T-helper 1 cell treated with Interleukin-12 subunit alpha and Interleukin-12 subunit beta and Interleukin-4 antibody, amounts not matched to agents 30 μg/mL and 1 μg/mL, for 36 hours (primary cell): ENCODE measurements around the gene TIE1.

ENCODE experiments used
- H3K27ac Mint-ChIP-seq: one replicate; pipeline ENCODE4 v1.8.0; 2021; ENCODE audit warnings: mild to moderate bottlenecking, mixed read lengths
- H3K27me3 Mint-ChIP-seq: one replicate; pipeline ENCODE4 v1.8.0; 2021; ENCODE audit warnings: low read depth, mixed read lengths
- H3K36me3 Mint-ChIP-seq: one replicate; pipeline ENCODE4 v1.8.0; 2021; ENCODE audit warnings: low read depth, mixed read lengths
- H3K4me1 Mint-ChIP-seq: one replicate; pipeline ENCODE4 v1.8.0; 2021; ENCODE audit warnings: low read depth, mixed read lengths
- H3K4me3 Mint-ChIP-seq: one replicate; pipeline ENCODE4 v1.8.0; 2021; ENCODE audit warnings: mild to moderate bottlenecking, moderate library complexity, mixed read lengths
- H3K9me3 Mint-ChIP-seq: one replicate; pipeline ENCODE4 v1.8.0; 2021; ENCODE audit warnings: mixed read lengths

The TIE1 gene

GRCh38 chr1:43270421-43271095 lies 30.2 kb upstream of the TIE1 start:
- Mint-ChIP-seq H3K9me3 (peaks cover 6% of the 10 kb centered on the region), H3K4me1 (peaks cover 23% of the 10 kb centered on the region), H3K36me3 (peaks cover 4% of the 10 kb centered on the region), H3K27ac (no peak overlapping the region), H3K27me3 (peaks cover 9% of the 10 kb centered on the region), H3K4me3 (no peak overlapping the region)

- Mint-ChIP-seq H3K27me3 (peaks cover 9% of the 10 kb centered on the region), H3K9me3 (peaks cover 6% of the 10 kb centered on the region), H3K4me3 (no peak overlapping the region), H3K36me3 (peaks cover 4% of the 10 kb centered on the region), H3K4me1 (peaks cover 23% of the 10 kb centered on the region), H3K27ac (peak overlapping the region; percentile 23)
Measured at GRCh38 chr1:43271186-43272118, 29.3 kb upstream of the TIE1 start.

DNA sequence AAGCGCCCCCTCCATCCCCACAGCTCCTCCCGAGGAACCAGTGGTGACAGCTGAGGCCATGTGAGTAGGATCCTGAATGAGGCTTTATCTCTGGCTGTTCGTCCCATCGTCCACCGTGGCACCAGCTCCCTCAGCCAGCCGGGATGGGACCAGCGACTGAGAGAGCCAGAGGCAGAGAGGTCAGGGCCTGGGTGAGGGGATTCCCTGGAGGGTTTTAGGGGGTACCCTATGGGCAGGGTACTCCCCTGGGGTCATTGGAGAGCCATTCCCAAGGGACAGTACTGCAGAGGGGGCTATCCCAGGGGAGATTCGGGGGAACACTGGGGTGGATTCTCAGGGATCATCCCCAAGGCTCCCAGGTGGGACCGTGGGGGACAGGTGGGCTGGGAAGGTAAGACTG lies 28.6 kb upstream of the TIE1 start:
- H3K4me1 Mint-ChIP-seq: peaks cover 23% of the 10 kb centered on the region
- H3K4me3 Mint-ChIP-seq: no peak overlapping the region
- peaks cover 6% of the 10 kb centered on the region for H3K9me3 Mint-ChIP-seq
- peaks cover 4% of the 10 kb centered on the region for H3K36me3 Mint-ChIP-seq
- H3K27me3 Mint-ChIP-seq: peaks cover 6% of the 10 kb centered on the region
- no peak overlapping the region for H3K27ac Mint-ChIP-seq

DNA sequence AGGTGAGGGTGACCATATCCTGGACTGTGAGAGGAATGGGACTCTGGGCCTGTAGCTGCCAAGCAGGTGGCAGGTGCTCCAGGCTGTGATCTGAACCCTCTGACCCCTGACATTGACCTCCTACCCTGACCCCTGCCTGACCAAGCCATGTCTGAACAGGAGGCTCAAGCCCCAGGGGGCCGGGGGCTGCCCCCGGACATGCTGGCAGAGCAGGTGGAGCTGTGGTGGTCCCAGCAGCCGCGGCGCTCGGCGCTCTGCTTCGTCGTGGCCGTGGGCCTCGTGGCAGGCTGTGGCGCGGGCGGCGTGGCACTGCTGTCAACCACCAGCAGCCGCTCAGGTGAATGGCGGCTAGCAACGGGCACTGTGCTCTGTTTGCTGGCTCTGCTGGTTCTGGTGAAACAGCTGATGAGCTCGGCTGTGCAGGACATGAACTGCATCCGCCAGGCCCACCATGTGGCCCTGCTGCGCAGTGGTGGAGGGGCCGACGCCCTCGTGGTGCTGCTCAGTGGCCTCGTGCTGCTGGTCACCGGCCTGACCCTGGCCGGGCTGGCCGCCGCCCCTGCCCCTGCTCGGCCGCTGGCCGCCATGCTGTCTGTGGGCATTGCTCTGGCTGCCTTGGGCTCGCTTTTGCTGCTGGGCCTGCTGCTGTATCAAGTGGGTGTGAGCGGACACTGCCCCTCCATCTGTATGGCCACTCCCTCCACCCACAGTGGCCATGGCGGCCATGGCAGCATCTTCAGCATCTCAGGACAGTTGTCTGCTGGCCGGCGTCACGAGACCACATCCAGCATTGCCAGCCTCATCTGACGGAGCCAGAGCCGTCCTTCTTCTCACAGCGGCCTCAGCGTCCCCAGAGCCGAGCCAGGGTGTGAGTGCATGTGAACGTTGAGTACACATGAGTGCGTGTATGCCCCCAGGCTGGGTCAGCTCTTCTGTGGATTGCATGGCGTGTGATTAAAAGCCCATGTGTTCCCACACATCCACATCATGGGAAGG lies 27.9 kb upstream of the TIE1 start:
- peaks cover 6% of the 10 kb centered on the region for H3K27me3 Mint-ChIP-seq
- peaks cover 6% of the 10 kb centered on the region for H3K9me3 Mint-ChIP-seq
- no peak overlapping the region for H3K4me3 Mint-ChIP-seq
- H3K4me1 Mint-ChIP-seq: peaks cover 23% of the 10 kb centered on the region
- no peak overlapping the region for H3K27ac Mint-ChIP-seq
- peaks cover 4% of the 10 kb centered on the region for H3K36me3 Mint-ChIP-seq

DNA sequence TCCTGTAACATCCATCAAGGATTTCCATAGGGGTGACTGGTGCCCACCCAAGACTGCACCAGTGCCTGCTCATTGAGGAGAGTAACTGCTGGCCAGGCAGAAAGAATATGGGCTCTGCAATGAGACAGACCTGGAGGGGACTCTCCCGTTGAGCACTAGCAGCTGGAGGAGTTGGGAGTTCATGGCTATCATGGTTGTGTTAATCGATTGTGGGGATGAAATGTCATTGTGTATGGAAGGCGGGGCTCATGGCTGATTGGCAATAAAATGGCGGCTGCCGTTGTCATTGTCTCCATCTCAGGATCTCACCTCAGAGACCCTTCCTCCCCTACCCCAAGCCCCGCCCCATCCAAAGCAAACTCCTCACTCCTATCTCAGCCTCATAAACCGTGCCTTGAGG lies 27.1 kb upstream of the TIE1 start:
- Mint-ChIP-seq H3K9me3 (peaks cover 6% of the 10 kb centered on the region), H3K36me3 (peaks cover 4% of the 10 kb centered on the region), H3K27ac (peak overlapping the region; percentile 65), H3K4me3 (no peak overlapping the region), H3K27me3 (peaks cover 6% of the 10 kb centered on the region), H3K4me1 (peaks cover 23% of the 10 kb centered on the region)

- Mint-ChIP-seq H3K27ac (peak overlapping the region; percentile 98), H3K9me3 (peaks cover 6% of the 10 kb centered on the region), H3K4me1 (peaks cover 23% of the 10 kb centered on the region), H3K27me3 (peaks cover 4% of the 10 kb centered on the region), H3K4me3 (peak overlapping the region; percentile 58), H3K36me3 (peaks cover 4% of the 10 kb centered on the region)
Measured at GRCh38 chr1:43274125-43274803, 26.5 kb upstream of the TIE1 start.

GRCh38 chr1:43274804-43275180 lies 26.0 kb upstream of the TIE1 start:
- Mint-ChIP-seq H3K9me3 (peaks cover 6% of the 10 kb centered on the region), H3K27ac (peak overlapping the region; percentile 98), H3K36me3 (peaks cover 4% of the 10 kb centered on the region), H3K4me3 (peak overlapping the region; percentile 58), H3K27me3 (peaks cover under 1% of the 10 kb centered on the region), H3K4me1 (peaks cover 23% of the 10 kb centered on the region)

DNA sequence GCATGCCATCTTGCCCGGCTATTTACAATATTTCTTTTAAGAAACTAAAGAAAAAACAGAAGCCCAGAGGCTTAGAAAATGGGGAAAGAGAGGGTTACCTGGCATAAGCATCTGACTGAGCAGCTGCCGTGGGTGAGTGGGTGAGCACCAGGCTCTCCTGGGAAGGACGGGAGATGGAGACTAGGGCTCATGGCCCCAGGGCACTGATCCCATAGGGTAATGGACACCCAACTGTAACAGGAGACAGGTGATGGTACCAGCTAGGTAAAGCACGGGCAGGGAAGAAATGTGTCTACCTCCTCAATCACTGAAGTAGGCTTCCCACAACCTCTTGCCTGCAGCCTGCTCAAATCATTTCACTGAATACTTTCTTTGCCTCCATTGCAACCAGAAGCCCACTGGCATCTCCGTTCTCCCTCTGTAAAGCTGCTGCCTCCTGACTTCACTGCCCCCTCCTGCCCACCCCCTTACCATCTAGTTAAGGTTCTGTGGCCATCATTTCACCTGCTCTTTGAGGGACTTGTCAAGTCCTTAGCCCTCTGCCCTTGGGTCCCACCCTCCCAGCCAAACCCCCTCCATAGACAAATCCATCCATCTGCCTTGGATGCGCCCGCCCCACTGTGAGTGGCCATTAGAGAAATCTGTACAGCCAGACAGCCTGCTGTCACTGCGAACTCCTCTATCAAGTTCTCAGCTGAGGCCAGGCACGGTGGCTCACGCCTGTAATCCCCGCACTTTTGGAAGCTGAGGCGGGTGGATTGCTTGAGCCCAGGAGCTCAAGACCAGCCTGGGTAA lies 24.8 kb upstream of the TIE1 start:
- Mint-ChIP-seq H3K27me3 (peaks cover 6% of the 10 kb centered on the region), H3K4me1 (peaks cover 22% of the 10 kb centered on the region), H3K4me3 (no peak overlapping the region), H3K36me3 (peaks cover 4% of the 10 kb centered on the region), H3K27ac (peak overlapping the region; percentile 43), H3K9me3 (peaks cover 6% of the 10 kb centered on the region)

DNA sequence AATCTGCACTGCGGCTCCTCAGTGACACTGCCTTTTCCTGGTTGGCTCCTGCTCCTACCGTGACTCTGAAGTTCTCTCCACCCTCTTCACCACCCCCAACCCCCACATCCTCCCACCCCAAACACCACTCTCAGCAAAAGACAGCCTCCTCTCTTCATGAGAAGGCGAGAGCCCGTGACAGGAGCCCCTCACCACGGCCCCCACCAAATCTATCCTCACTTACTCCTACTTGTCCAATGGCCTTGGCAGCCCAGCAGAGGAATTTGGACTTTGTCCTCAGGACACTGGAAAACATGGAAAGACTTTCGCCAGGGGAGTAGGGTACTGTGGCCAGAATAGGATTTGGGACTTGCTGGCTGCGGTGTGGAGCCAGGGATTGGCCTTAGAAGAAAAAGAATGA lies 24.1 kb upstream of the TIE1 start:
- Mint-ChIP-seq H3K36me3 (peaks cover 4% of the 10 kb centered on the region), H3K4me3 (no peak overlapping the region), H3K9me3 (peaks cover 6% of the 10 kb centered on the region), H3K4me1 (peaks cover 16% of the 10 kb centered on the region), H3K27ac (no peak overlapping the region), H3K27me3 (peaks cover 6% of the 10 kb centered on the region)

DNA sequence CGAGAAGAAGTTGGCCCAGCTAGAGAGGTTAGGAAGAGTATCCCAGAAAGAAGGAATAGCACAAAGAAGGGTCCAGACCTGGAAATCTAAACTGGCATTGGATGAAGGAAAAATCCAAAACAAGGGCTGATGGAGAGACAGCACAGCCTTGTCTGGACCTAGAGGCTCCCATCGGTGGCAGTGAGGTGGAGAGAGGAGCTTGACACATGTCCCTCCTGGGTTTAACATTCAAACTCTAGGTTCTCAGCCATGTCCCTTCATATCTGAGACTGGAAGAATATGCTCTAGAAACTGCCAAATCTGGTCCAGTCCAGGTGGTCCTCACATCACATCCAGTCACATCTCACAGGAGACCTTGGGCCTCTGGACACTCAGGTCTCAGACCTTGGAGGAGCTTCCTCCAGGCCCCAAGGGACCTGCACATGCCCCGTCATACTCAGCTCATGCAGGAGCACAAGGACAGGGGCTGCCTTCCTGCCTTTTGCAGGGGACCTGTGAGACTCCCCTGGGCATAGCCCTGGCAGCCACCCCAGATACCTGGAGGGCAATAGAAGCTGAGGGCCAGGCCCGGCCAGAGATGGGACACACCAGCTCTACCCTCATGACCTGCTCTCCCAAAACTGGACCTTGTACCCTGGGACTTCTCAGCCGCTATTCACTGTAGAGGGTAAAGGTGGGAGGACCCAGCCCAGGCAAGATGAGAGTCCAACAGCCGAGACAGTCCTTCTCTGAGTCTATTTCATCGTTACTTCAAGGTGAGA lies 23.5 kb upstream of the TIE1 start:
- Mint-ChIP-seq H3K4me3 (no peak overlapping the region), H3K36me3 (peaks cover 4% of the 10 kb centered on the region), H3K27ac (no peak overlapping the region), H3K4me1 (peaks cover 13% of the 10 kb centered on the region), H3K9me3 (peaks cover 6% of the 10 kb centered on the region), H3K27me3 (peaks cover 6% of the 10 kb centered on the region)

GRCh38 chr1:43279161-43279560 lies 21.6 kb upstream of the TIE1 start:
- no peak overlapping the region for H3K4me3 Mint-ChIP-seq
- peaks cover 12% of the 10 kb centered on the region for H3K4me1 Mint-ChIP-seq
- H3K27me3 Mint-ChIP-seq: peaks cover 6% of the 10 kb centered on the region
- peaks cover 4% of the 10 kb centered on the region for H3K36me3 Mint-ChIP-seq
- no peak overlapping the region for H3K27ac Mint-ChIP-seq
- peaks cover 5% of the 10 kb centered on the region for H3K9me3 Mint-ChIP-seq

DNA sequence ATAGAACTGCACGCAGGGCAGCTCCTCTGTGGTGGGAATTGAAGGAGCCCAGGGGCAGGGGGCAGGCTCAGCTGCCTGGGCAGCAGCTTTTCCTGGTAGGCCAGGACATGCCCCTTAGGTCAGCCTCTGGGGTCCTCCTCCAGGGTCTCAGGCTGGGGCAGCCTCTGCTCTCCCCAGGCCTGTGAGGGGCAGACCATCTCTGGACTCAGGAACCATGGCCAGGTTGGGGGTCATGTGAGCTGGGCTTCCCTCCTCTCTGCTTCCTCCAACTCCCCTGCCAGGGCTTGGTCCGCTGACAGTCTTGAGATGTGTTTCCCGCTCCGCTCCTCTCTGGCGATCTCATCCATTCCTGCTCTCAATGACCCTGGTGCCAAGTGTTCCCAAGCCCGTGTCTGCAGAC lies 21.1 kb upstream of the TIE1 start:
- Mint-ChIP-seq H3K27me3 (peaks cover 6% of the 10 kb centered on the region), H3K4me1 (peaks cover 7% of the 10 kb centered on the region), H3K27ac (no peak overlapping the region), H3K4me3 (no peak overlapping the region), H3K36me3 (no peaks in the 10 kb centered on the region), H3K9me3 (no peaks in the 10 kb centered on the region)

- H3K27ac Mint-ChIP-seq: no peak overlapping the region
- H3K4me3 Mint-ChIP-seq: no peak overlapping the region
- no peaks in the 10 kb centered on the region for H3K36me3 Mint-ChIP-seq
- no peaks in the 10 kb centered on the region for H3K9me3 Mint-ChIP-seq
- peaks cover 6% of the 10 kb centered on the region for H3K27me3 Mint-ChIP-seq
- no peaks in the 10 kb centered on the region for H3K4me1 Mint-ChIP-seq
Measured at GRCh38 chr1:43280692-43281091, 20.1 kb upstream of the TIE1 start.
